Suprapubic skin (tissue), 4 donors: ENCODE results near the gene SRD5A2. TPM values are rescaled to one million over a fixed set of nuclear protein-coding genes. Genes with fewer than 3 reads are reported as not detected.

Source experiments
- DNase-seq, 2 donors: peaks; one replicate each; pipeline ENCODE4 v3.0.0-alpha.2; 2019; ENCODE audit warnings: low spot score in 2 of 2
- H3K27ac ChIP-seq: fragments of 200-600 bp; sonication (generic); one replicate; pipeline ENCODE4 v1.5.1; 2019
- H3K27me3 ChIP-seq: fragments of 200-600 bp; sonication (generic); one replicate; pipeline ENCODE4 v1.5.1; 2019
- H3K36me3 ChIP-seq: fragments of 200-600 bp; sonication (generic); one replicate; pipeline ENCODE4 v1.5.1; 2019
- H3K4me1 ChIP-seq: fragments of 200-600 bp; sonication (generic); one replicate; pipeline ENCODE4 v1.5.1; 2019
- H3K4me3 ChIP-seq: fragments of 200-600 bp; sonication (generic); one replicate; pipeline ENCODE4 v1.5.1; 2019; ENCODE audit warnings: mild to moderate bottlenecking
- H3K9me3 ChIP-seq: fragments of 200-600 bp; sonication (generic); one replicate; pipeline ENCODE4 v1.5.1; 2019
- EP300 ChIP-seq: sonication (generic); formaldehyde crosslinking; IDR thresholded peaks from one replicate; pipeline ENCODE4 v1.6.1; 2017; ENCODE audit warnings: antibody characterized with exemption
- POLR2A ChIP-seq, 2 donors: fragments of 450-650 bp; IDR thresholded peaks; one replicate each; pipeline ENCODE4 v1.6.1; 2017; ENCODE audit warnings: antibody characterized with exemption in 2 of 2, mild to moderate bottlenecking in 2 of 2, moderate library complexity in 2 of 2
- POLR2AphosphoS5 ChIP-seq, 3 donors: sonication (generic); formaldehyde crosslinking; IDR thresholded peaks; one replicate each; pipeline ENCODE4 v1.6.1; 2017; ENCODE audit warnings: antibody characterized with exemption in 3 of 3
- WGBS: methylation state at CpG from one replicate; pipeline ENCODE4 v1.1.5; 2018; 5-methylcytosine and 5-hydroxymethylcytosine counted together
- total RNA-seq, 4 donors: library from RNA; depleted of rRNA; stranded (reverse); fragments of >200 nt; gene quantifications; one replicate each; pipeline ENCODE4 v1.1.0, GENCODE V29; 2016
- TF ChIP-seq, protein P1 (sequence below), 2 donors: fragments of 200-600 bp in 1 of 2; fragments of 450-650 bp in 1 of 2; sonication (generic) in 1 of 2; IDR thresholded peaks; one replicate each; pipeline ENCODE4 v1.5.1; 2016 to 2019; ENCODE audit warnings: antibody characterized with exemption in 2 of 2, mild to moderate bottlenecking in 1 of 2, moderate library complexity in 1 of 2

The SRD5A2 gene
- total RNA-seq, 4 donors from 2014 or later, result not detected

DNA sequence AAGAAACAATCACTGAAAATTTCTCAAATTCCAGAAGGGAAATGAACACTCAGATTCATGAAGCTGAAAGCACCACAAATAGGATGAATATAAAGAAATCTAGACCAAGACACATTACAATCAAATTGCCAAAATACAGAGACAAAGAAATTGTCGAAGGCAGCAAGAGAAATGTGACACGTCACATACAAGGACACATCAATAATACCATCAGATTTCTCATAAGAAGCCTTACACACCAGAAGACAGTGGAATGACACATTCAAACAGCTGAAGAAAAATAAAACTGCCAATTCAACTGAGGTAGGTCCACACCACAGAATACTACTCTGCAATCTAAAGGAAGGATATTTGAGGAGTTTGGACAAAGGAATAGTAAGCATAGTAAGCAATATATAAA is 27.4 kb downstream of the SRD5A2 start:
- no peaks in the 10 kb centered on the region for H3K27me3 ChIP-seq
- H3K4me3 ChIP-seq, result no peak overlapping the region
- H3K36me3 ChIP-seq, result no peaks in the 10 kb centered on the region
- peaks cover 27% of the 10 kb centered on the region for H3K9me3 ChIP-seq
- no peak for DNase-seq
- H3K4me1 ChIP-seq, result no peaks in the 10 kb centered on the region
- WGBS, result 90% methylated on average over 2 of the region's 2 CpGs
- no peak overlapping the region for H3K27ac ChIP-seq
- TF ChIP-seq, protein P1, sequence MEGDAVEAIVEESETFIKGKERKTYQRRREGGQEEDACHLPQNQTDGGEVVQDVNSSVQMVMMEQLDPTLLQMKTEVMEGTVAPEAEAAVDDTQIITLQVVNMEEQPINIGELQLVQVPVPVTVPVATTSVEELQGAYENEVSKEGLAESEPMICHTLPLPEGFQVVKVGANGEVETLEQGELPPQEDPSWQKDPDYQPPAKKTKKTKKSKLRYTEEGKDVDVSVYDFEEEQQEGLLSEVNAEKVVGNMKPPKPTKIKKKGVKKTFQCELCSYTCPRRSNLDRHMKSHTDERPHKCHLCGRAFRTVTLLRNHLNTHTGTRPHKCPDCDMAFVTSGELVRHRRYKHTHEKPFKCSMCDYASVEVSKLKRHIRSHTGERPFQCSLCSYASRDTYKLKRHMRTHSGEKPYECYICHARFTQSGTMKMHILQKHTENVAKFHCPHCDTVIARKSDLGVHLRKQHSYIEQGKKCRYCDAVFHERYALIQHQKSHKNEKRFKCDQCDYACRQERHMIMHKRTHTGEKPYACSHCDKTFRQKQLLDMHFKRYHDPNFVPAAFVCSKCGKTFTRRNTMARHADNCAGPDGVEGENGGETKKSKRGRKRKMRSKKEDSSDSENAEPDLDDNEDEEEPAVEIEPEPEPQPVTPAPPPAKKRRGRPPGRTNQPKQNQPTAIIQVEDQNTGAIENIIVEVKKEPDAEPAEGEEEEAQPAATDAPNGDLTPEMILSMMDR (IDR thresholded peaks at IDR 0.05), result no peak
- no peak for TF ChIP-seq POLR2AphosphoS5 (IDR thresholded peaks at IDR 0.05)
- TF ChIP-seq EP300, result no peak
- no peak for TF ChIP-seq POLR2A (IDR thresholded peaks at IDR 0.05)

DNA sequence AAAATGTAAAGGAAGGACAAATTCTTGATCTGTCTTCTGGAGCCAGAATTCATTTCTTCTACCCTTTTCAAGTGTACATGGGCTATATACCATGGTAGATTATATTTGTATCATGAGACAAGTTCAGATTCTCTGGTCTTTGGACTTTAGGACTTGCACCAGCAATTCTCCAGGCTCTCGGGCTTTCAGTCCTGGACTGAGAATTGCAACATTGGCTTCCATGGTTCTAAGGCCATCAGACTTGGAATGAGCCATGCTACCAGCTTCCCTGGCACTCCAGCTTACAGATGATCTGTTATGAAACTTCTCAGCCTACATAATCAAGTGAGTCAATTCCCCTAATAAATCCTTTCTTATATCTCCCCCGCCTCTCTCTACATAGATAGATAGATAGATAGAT is 33.3 kb downstream of the SRD5A2 start:
- Histone ChIP-seq H3K4me1 (no peaks in the 10 kb centered on the region), H3K27ac (no peak overlapping the region), H3K4me3 (no peak overlapping the region), H3K27me3 (no peaks in the 10 kb centered on the region), H3K36me3 (no peaks in the 10 kb centered on the region), H3K9me3 (peaks cover 12% of the 10 kb centered on the region)
- 85% methylated on average over 2 of the region's 2 CpGs for WGBS
- no peak for DNase-seq
- TF ChIP-seq, protein P1 (IDR thresholded peaks at IDR 0.05), result no peak
- no peak for TF ChIP-seq POLR2A (IDR thresholded peaks at IDR 0.05)
- no peak for TF ChIP-seq POLR2AphosphoS5 (IDR thresholded peaks at IDR 0.05)
- TF ChIP-seq EP300, result no peak

DNA sequence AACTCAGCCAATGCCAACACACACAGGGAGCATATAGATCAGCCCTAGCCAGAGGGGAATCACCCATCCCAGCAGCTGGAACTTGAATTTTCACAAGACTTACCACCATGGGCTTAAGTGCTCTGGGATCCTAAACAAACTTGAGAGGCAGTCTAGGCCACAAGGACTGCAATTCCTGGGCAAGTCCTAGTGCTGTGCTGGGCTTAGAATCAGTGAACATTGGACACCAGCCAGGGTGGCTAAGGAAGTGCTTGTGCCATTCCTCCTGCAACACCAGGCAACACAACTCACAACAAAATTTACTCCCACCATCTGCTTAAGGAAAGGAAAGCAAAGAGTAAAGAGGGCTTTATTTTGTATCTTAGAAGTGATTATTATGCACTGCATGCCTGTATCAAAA is 38.9 kb downstream of the SRD5A2 start:
- H3K27ac ChIP-seq, result no peak overlapping the region
- no peaks in the 10 kb centered on the region for H3K27me3 ChIP-seq
- no peak for DNase-seq
- TF ChIP-seq EP300, result no peak
- no peak for TF ChIP-seq POLR2A (IDR thresholded peaks at IDR 0.05)
- TF ChIP-seq POLR2AphosphoS5 (IDR thresholded peaks at IDR 0.05), result no peak
- TF ChIP-seq, protein P1 (IDR thresholded peaks at IDR 0.05), result no peak
- no peaks in the 10 kb centered on the region for H3K36me3 ChIP-seq
- H3K9me3 ChIP-seq, result peaks cover 6% of the 10 kb centered on the region
- H3K4me1 ChIP-seq, result no peaks in the 10 kb centered on the region
- H3K4me3 ChIP-seq, result no peak overlapping the region

DNA sequence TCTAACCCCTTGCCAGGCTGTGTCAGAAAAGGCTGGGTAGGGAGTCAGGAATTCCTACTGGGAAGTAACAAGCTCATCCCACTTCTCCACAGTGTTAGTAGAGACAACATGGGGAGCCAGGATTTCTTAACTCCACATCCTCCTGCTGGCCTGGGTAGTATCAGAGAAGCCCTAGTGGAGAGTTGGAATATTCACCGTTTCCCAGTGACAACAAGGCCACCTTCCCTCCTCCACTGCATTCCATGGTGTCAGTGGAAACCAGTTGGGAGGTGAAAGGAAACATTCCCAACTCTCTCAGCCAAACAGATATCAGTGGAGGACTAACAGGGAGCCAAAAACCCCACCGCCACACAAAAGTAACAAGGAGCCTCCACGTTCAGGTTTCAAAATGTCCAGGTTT is 41.2 kb downstream of the SRD5A2 start:
- no peaks in the 10 kb centered on the region for H3K4me1 ChIP-seq
- no peaks in the 10 kb centered on the region for H3K27me3 ChIP-seq
- TF ChIP-seq POLR2A (IDR thresholded peaks at IDR 0.05), result no peak
- TF ChIP-seq POLR2AphosphoS5 (IDR thresholded peaks at IDR 0.05), result no peak
- no peak for TF ChIP-seq EP300
- TF ChIP-seq, protein P1 (IDR thresholded peaks at IDR 0.05), result no peak
- 71% methylated on average over 3 of the region's 3 CpGs for WGBS
- H3K4me3 ChIP-seq, result no peak overlapping the region
- H3K36me3 ChIP-seq, result no peaks in the 10 kb centered on the region
- no peak overlapping the region for H3K27ac ChIP-seq
- DNase-seq, result no peak
- peaks cover 6% of the 10 kb centered on the region for H3K9me3 ChIP-seq

DNA sequence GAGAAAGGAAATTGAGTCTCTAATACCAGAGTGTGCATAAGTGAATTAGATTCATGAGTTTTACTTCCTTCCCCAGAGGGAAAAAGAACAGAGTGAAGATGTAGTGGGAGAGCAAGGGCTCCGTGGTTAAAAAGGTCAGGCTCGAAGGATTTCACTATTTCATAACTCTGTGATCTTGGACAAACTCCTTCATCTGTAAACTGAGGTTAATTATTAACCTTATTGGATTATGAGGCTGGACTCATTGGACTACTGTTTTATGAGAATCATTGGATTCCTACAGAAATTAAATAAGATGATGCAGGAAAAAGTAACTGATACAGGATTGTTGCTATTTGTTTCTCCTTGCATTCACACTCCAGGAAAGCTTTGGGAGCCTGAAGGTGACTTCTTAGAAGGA is 45.0 kb downstream of the SRD5A2 start:
- Histone ChIP-seq H3K27me3 (no peaks in the 10 kb centered on the region), H3K9me3 (no peaks in the 10 kb centered on the region), H3K4me1 (no peaks in the 10 kb centered on the region), H3K4me3 (no peak overlapping the region), H3K36me3 (no peaks in the 10 kb centered on the region), H3K27ac (no peak overlapping the region)
- TF ChIP-seq POLR2AphosphoS5 (IDR thresholded peaks at IDR 0.05) (no peak), POLR2A (IDR thresholded peaks at IDR 0.05) (no peak), EP300 (no peak)
- TF ChIP-seq, protein P1 (IDR thresholded peaks at IDR 0.05), result no peak
- no peak for DNase-seq
- 59% methylated on average over 2 of the region's 2 CpGs for WGBS
